BJ (cell line): ENCODE results near the gene MIDN. TPM values are rescaled to one million over a fixed set of nuclear protein-coding genes. Genes with fewer than 3 reads are reported as not detected.

ENCODE experiments used
- CTCF ChIA-PET: fragments of 350-600 bp; formaldehyde crosslinking; extraction: SDS; loops from one replicate; lab custom pipeline; 2021; ENCODE audit warnings: antibody characterized with exemption, inconsistent platforms; lab: Yijun Ruan, JAX
- POLR2A ChIA-PET: fragments of 300-600 bp; sonication (Branson Sonifier 250); formaldehyde crosslinking; extraction: SDS; loops from one replicate; lab custom pipeline; 2021; ENCODE audit warnings: antibody characterized with exemption; lab: Charles Lee
- DNase-seq: peaks from one replicate; pipeline ENCODE4 v3.0.0-alpha.2; 2011; ENCODE audit warnings: low read depth
- H3K27me3 ChIP-seq: 2 replicates; pipeline ENCODE4 v1.6.0; 2011; ENCODE audit warnings: low read length; ENCODE audit not compliant: control insufficient read depth, insufficient read depth
- H3K36me3 ChIP-seq: 2 replicates; pipeline ENCODE4 v1.5.1; 2011; ENCODE audit warnings: low read length; ENCODE audit not compliant: control insufficient read depth, insufficient read depth
- H3K4me3 ChIP-seq: 2 replicates; pipeline ENCODE4 v1.5.1; 2011; ENCODE audit warnings: low read depth, mild to moderate bottlenecking, control low read depth, low read length
- polyA plus RNA-seq: library from polyadenylated mRNA; depleted of rRNA; stranded (reverse); fragments of >200 nt; gene quantifications from 2 replicates; pipeline ENCODE4 v1.2.3, GENCODE V29; 2011
- TF ChIP-seq, protein P1 (sequence below): IDR thresholded peaks from 2 replicates; pipeline ENCODE4 v1.5.1; 2011; ENCODE audit warnings: low read depth, mild to moderate bottlenecking, control low read depth, inconsistent platforms, low read length, moderate library complexity; ENCODE audit not compliant: insufficient read depth

Gene MIDN
- polyA plus RNA-seq, 1 experiment = 8.4 TPM

DNA sequence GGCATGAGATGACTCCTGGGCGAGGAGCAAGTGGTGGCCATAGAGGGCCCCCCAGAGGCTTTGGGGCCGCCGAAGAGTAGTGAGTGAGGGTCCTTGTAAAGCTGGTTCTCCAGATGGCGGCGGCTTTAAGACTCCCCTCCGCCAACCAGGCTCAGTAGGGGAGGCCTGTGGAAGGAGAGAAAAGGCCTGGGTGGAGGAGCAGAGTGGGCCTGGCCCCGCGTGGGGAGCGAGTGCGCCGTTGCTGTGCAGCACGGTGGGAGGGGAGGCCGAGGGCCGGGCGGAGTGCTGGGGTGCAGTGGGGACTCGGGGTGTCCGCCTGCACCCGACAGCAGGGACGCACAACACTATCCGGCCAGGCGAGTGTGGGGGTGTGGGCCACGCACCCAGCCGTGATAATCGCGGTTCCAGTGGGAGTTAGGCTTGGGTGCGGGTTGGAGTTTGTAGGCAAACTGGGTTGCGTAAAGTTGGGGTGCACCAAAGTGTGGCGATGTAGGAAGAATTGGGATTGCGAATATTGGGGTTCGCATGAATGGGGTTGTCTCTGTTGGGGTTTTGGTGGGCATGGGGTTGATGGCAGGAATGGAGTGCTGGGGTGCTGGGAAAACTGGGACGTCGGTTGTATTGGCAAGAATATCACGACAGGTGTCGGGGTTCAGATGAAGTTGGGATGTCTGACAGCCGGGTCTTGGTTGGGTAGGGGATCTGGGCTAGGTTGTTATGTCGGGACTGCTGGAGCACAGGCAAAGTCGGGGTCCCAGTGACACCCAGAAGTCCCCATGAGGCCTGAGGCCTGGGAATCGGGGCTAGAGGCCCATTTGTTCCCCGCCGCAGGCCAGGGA, 20.1 kb downstream of the MIDN start:
- no peak for DNase-seq
- CTCF ChIA-PET = interaction anchor here (0.6 to 12.8 kb wide), 10 partner anchors 9 to 462 kb away, joined by 3 to 437 read pairs (median 4); partner anchors contain the start of genes ATP5F1D and CNN2

GRCh38 chr19:1269065-1269477, 20.7 kb downstream of the MIDN start, which contains the start of gene CIRBP:
Gene CIRBP, plus strand, starts transcription at chr19:1269332. Its CDS starts 1,602 bp downstream, at chr19:1270934.
- ChIA-PET CTCF (interaction anchor here (0.6 to 12.8 kb wide), 6 partner anchors 11 to 118 kb away, joined by 3 to 437 read pairs (median 4); partner anchors contain the start of gene ATP5F1D), POLR2A (interaction anchor here (0.5 to 1.4 kb wide), 25 partner anchors 8 to 780 kb away, joined by 3 to 78 read pairs (median 4); partner anchors contain the start of genes ATP5F1D, CNN2, GPX4 and MADCAM1)
- H3K36me3 ChIP-seq = peaks cover 27% of the 10 kb centered on the region

More for the DNA sequence above, 20.1 kb downstream of the MIDN start:
- peaks cover 23% of the 10 kb centered on the region for H3K36me3 ChIP-seq
- no peaks in the 10 kb centered on the region for H3K27me3 ChIP-seq
- TF ChIP-seq, protein P1, sequence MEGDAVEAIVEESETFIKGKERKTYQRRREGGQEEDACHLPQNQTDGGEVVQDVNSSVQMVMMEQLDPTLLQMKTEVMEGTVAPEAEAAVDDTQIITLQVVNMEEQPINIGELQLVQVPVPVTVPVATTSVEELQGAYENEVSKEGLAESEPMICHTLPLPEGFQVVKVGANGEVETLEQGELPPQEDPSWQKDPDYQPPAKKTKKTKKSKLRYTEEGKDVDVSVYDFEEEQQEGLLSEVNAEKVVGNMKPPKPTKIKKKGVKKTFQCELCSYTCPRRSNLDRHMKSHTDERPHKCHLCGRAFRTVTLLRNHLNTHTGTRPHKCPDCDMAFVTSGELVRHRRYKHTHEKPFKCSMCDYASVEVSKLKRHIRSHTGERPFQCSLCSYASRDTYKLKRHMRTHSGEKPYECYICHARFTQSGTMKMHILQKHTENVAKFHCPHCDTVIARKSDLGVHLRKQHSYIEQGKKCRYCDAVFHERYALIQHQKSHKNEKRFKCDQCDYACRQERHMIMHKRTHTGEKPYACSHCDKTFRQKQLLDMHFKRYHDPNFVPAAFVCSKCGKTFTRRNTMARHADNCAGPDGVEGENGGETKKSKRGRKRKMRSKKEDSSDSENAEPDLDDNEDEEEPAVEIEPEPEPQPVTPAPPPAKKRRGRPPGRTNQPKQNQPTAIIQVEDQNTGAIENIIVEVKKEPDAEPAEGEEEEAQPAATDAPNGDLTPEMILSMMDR = no peak
- no peak overlapping the region for H3K4me3 ChIP-seq
- POLR2A ChIA-PET = interaction anchor here (0.5 to 1.4 kb wide), 22 partner anchors 8 to 779 kb away, joined by 3 to 78 read pairs (median 4); partner anchors contain the start of genes ATP5F1D, CNN2, GPX4 and MADCAM1

DNA sequence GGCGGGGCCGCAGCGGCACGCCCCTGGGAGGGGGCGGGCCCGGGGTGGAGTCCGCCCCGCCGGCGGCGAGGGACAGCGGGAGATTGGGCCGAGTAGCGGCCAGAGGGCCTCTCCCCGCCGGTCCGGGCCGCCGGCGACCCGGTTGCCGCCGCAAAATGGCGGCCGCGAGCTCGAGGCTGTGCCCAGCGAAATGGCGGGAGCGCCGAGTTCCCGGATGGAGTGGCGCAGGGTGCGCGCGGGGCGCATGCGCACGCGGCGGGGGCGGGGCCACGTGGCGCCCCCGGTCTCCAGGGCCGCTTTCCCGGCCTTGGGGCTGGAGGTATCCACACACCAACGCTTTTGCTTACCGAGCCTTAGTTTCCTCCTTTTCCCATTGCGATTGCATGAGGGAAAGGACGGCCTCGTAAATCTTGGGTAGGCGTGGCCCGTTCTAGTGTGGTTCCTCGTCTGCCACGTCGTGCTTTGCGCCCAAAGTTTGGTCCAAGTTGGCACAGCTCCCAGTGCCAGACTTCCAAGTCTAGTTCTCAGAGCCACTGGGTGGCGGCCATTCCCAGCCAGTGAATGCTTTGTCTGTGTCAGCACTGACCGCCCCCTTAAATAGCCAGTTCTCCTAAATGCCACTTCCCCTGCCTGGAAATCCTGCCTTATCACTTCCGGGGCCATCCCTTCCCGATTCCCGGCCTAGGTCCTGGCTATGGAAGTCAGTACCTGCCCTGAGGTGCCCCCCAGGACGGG, 21.3 kb downstream of the MIDN start:
- no peak for DNase-seq
- Histone ChIP-seq H3K4me3 (peak overlapping the region; percentile 66), H3K27me3 (no peaks in the 10 kb centered on the region), H3K36me3 (peaks cover 33% of the 10 kb centered on the region)
- CTCF ChIA-PET = interaction anchor here (0.8 to 12.8 kb wide), 5 partner anchors 10 to 119 kb away, joined by 3 to 437 read pairs (median 5); partner anchors contain the start of gene ATP5F1D
- TF ChIP-seq, protein P1 = no peak
- POLR2A ChIA-PET = interaction anchor here (0.6 to 1.4 kb wide), 15 partner anchors 9 to 697 kb away, joined by 3 to 78 read pairs (median 8); partner anchors contain the start of genes ATP5F1D, BSG and CNN2

More at GRCh38 chr19:1269065-1269477, 20.7 kb downstream of the MIDN start, which contains the start of gene CIRBP:
- Histone ChIP-seq H3K27me3 (no peaks in the 10 kb centered on the region), H3K4me3 (peak within 1 kb of the TSS; percentile 66)
- TF ChIP-seq, protein P1 = no peak
- DNase-seq = peak; percentile 92

- peaks cover 37% of the 10 kb centered on the region for H3K36me3 ChIP-seq
- H3K4me3 ChIP-seq = peak overlapping the region; percentile 66
- POLR2A ChIA-PET = no interaction called here
- CTCF ChIA-PET = interaction anchor here (6.2 kb wide), 1 partner anchor 27 kb away, joined by 46 read pairs; no protein-coding TSS in a partner anchor
- no peaks in the 10 kb centered on the region for H3K27me3 ChIP-seq
- no peak for DNase-seq
- TF ChIP-seq, protein P1 = no peak
Measured at GRCh38 chr19:1270213-1270853, 21.9 kb downstream of the MIDN start.
